NCI-H2029 treated with DMSO at 0.1 percent for 48 hours (cell line): ENCODE data around the gene ARAP1.

Experiments used
- DNase-seq: peaks from one replicate; lab custom pipeline; 2025; lab: John Stamatoyannopoulos, UW

The ARAP1 gene

DNA sequence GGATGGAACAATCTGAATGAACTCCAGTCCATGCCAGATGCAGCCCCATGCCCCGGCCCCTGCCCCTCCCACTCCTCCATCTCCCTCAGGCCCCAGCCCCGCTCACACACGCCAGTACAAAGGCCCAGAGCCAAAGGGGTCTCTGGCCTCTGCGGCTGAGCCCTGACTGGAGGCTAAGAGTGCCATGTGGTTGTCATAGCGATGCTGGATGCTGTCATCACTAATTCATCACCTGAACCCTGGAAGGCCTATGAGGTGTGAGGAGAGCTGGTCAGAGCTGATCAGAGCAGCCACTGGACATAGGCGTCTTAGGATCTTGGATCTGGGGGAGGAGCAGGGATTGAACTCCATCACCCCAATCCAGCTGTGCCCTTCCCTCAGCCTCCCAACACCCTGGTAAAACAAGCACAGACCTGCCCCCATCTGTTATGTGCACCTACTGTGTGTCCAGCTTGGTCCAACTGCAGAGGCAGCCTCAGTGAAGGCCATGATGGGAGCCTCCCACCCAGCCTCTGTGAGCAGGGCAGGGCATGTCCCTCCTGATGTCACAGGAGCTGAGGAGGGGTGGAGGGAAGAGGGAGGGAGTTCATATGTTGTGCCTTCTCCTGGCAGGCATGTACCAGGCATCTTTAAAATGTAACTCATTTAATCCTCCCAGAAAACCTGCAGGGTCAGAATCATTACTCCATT, 94.7 kb downstream of the ARAP1 start:
- DNase-seq = no peak

DNA sequence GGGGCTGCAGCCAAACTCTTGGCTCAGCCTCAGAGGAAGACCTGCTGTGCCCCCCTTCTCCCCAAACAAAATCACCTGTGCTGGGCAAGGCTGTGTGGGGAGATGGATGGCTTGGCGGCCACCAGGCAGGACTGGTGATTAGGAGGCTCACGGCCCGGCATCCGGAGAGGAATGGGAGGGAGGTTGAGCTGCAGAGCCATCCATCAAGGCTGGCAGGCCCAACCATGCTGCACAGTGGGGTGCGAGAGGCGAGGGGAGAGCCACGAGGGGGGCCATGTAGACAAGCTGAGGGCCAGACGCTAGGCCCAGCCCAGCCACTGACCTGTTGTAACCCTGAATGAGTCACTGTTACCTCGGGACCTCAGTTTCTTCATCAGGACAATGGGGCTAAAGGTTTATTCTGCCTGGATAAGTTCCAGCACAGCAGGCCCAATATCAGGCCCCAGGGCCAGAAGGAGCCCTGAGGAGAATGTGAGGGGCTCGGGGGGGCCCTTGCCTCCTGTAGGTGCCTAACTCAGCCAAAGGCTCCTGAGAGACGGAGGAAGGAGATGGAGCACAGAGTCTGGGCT, 96.2 kb downstream of the ARAP1 start:
- DNase-seq = no peak

DNA sequence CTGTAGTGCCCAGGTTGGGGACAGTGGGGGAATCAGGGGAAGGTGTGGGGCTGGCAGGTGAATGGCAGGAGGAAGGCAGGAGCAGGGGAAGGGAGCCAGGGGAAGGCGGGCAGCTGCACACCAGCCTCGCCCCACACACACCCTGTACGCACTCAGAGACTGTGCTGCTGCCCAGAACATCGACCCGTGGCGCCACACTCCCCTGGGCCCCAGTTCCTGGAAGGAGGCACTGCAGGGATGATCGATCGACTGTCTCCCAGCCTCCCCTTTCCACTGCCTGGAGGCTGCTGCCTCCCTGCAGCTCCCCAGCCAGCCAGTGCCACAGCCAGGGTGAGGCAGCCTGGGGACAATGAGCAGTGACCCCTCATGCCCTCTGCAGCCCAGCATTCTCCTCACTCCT, 97.2 kb downstream of the ARAP1 start:
- no peak for DNase-seq

DNA sequence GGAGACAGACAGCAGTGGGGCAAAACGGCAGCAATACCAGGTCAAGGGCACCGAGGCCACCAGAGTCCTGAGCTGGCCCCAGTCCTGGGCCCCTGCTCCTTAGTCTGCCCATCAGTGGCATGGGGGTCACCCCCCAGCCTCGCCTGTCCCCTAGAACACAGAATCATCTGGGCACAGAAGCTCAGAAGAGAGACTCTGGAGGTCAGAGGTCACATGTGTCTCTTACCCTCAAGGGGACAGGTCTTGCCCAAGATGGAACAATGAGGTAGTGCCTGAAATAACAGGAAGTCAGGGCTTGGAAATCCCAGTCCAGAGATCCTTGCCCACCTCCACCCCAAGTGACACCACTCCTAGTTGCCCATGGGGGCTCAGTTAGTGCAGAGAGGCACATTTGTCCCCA, 98.6 kb downstream of the ARAP1 start:
- no peak for DNase-seq

DNA sequence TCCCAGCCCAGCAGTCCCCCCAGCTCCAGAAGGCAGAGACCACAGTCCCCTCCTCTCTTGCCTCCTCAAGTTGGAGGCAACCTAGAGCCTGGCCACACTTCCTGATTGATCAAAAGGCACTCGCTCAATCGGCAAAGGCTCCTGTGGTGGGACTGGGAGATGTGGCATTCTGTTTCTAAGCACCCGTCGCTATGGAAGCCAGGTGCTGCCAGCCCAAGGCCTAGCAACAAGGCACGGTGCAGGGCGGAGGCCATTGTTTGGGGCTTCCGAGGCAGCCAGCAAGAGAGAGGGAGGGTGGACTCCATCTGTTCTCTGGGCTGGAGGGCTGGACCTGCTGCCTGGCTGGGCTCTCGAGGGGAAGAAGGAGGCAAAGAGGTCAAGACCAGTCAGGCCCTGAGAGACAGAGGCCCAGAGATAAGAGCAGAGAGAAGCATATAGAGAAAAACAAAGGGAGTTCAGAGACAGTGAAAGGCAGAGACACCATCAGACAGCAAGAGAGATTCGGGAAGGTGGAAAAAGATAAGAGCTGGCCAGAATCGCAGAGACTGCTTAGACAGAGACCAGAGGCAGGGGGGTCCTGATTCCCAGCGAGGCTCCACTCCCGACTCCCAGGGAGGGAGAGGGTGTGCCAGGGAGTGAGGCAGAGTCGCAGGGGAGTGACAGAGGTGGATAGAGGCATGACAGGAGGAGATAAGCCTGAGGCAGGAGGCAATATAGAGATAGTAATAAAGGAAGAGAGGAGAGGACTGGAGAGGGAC, 99.2 kb downstream of the ARAP1 start:
- DNase-seq = no peak

DNA sequence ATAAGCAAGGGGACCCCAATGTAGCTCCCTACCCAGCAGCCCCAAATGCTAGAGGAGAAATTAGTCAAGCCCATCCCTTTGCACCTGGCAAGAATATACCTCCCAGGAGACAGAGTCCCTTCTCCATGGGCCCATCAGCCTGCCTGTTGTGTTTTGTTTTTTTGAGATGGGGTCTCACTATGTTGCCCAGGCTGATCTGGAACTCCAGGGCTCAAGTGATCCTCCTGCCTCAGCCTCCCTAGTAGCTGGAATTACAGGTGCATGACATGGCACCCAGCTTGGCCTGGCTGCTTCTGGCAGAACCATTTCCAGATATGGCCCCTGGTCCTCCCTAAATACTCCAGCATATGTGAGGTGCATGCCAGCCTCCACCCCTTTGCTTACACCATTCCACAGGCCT, 100.1 kb downstream of the ARAP1 start:
- no peak for DNase-seq

DNA sequence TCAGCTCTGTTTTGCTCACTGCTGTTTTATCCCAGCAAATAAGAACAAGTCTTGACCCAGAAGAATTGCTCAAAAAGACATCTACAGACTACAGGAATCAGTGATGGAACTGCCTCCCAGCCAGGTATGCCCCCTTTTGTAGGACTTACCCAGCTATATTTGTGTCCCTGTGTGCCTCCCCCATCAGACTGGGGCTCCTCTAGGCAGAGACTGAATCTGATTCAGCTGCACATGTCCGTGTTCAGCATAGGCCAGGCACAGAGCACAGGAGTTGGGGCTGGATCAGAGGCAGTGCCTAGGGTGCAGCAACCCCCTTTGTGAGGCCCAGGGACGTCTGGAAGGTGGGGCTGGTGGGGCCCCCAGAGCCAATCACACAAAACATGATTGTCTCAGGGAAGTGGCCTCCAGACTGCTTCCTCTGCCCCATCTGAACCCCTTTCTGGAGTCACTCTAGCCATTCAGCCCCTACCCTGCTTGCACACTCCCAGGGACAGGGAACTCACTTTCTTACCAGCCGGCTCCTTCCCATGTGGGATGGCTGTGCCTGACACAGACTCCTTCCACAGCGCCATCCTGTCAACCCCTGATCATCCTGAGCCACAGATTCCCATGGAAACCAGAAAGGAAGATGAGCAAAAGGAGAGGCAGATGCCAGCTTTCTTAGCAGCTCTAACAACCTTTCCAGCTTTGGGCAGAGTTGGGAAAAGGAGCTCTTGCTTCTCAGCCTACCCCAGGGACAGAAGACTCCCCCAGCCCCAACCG, 102.8 kb downstream of the ARAP1 start:
- DNase-seq = no peak

DNA sequence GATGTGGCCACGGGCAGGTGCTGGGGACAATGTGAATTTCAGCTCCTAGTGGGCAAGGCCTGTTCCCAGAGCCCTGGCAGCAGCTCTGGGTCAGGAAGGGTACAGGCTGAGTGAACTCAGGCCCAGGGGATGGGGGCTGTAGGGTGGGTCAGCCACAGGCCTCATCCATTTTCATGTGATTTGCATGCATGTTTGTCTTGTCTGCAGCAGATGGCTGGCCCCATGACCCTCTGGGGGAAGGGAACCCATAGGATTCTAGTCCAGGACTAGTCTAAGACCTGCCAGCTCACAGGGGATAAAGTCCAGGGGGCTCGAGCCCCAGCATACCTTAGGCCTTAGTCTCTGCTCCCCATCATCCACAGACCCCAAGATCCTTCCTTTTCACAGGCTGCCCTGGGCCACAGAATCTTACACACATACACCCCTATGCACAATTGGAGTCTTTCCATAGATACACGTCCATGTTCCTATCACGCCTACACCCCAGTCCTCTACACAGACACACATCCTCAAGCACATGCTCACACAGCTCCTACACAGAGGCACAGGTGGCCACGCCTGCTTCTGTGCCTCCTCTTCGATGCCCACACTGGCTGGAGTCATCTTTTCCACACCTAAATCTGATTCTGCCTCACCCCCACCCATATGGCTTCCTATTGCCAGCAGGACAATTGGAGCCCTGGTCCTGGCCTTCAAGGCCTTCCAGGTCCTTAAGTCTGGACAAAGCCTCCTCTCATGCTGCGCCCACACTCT, 103.6 kb downstream of the ARAP1 start:
- no peak for DNase-seq

DNA sequence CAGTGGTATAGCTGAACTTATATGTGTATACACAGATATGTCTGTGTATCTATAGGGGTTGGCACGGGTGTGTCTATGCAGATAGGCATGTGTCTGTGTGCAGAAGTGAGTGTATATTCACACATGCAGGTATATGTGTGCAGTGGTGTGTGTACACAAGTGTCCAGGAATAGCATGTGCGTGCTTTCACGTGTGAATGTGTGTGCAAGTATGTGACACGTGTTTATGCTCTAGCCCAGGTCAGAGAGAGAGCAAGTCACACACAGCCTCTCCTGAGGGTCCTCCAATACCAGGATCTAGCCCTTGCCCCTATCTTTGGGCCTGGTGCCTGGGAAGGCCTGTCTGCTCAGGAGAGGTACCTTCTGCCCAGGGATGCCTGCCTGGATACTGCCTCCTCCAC, 104.3 kb downstream of the ARAP1 start:
- DNase-seq = no peak

DNA sequence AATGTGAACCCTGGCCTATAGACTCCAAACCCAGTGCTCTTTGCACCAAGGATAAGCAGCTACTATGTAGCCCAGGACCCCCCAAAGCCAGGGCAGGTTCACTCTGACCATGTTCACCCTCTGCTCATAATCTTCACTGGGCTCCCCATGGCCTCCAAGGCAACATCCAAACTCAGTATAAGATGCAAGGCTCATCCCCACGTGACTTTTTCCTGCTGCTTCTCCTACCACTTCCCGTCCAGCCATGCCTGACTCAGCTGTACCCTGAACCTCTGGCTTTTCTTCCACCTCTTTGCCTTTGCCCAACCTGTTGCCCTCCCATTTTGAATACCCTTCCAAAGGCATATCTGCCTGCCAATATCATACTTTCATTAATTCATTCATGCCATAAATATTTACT, 105.7 kb downstream of the ARAP1 start:
- DNase-seq = no peak

DNA sequence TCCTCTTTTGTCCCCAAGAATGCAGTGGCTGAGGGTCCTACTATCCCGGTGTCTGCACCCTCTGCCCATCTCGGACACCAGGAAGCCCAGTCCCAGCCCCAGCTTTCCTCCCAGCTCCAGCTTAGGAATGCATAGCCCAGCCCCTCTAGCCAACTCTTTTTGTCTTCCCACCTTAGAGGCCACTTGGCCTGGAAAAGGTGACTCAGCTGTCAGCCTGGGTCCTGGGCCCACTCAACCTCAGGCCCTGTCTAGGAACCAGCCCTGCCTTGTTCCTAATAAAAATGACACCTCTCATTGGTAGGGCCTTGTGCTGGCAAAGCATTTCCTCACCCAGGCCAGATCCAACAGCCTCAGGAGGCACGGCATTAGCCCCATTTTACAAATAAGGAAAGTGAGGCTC, 106.2 kb downstream of the ARAP1 start:
- no peak for DNase-seq

DNA sequence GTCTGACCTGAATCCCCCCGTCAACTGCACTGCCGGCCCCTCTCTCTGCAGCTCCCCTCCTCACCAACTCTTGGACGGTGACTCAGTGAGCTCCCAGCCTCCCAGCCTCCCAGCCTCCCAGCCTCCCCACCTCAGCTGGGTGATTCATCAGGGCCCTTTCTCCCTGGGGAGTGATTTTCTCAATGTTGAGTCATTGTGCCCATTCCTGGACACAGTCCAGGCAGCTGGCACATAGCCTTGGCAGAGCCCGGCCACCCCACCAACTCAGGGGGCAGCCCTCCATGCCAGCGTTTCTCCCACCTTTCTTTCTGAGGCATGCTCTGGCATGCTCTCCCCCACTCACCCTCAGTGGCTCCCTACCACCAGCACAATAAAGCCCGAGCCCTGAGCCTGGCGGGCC, 108.7 kb downstream of the ARAP1 start:
- no peak for DNase-seq

DNA sequence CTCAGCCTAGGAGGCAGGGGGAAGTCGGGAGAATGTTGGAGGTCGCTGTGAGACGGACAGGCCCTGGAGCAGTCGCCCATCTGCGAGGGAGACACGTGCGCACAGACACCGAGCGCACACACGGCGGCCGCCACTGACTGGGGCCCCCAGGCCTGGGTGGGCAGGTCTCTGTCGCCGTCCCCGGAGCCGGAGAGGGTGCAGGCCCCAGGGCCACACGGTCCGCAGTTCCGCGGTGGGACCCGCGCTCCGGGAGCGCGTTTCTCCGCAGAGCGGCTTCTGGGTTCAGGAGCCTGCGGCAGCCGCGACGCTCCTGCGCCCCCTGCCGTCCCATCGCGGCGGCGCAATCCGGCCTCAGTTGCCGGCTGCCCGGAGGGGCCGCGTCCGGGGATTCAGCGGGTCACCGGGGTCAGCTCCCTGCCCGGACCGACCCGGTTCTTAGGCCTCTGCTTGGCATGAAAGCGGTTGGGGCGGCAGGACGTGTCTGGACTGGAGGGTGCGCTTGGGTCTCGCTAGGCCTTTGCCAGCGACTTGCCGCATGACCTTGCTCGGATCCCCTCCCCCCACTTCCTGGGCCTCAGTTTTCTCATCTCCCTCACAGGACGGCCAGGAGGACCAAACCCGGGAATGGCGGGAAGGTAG, 109.2 kb downstream of the ARAP1 start:
- no peak for DNase-seq

DNA sequence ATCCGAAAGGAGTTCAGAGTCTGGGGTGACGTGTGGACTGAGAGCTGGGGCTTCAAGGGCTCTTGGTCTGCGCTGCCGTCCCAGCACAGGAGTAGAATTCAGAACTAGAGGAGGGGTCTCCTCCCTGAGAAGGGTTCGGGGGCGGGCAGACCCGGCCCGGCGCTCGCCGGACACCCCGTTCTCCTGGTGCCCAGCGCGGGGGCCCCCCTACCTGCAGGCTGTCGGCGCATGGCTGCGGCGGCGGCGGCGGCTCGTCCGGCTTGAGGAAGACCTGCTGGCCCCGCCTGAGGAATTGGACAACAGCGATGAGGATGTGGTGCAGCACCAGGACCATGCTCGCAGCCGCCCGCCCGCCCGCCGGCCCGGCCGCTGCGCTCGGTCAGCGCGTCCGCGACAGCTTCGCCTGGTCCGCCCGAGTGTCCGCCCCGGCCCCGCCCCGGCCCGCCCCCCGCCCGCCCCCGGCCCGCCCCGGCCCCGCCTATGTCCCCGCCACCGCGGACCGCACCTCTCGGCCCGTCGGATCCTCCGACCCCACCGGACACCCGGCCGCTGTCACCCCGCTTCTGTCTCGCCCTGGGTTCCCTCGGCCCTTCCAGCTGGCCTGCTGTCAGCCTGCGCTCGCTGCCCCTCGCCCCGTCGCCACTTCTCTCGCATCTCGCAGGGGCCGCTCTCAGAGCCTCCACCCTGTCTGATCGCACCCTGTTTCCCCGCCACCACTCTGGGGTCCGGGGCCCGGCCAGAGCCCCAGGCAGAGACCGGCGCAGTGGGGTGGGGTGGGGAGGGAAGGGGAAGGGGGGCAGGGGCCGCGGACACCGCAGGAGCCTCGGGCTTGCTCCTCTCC, 109.9 kb downstream of the ARAP1 start:
- no peak for DNase-seq

DNA sequence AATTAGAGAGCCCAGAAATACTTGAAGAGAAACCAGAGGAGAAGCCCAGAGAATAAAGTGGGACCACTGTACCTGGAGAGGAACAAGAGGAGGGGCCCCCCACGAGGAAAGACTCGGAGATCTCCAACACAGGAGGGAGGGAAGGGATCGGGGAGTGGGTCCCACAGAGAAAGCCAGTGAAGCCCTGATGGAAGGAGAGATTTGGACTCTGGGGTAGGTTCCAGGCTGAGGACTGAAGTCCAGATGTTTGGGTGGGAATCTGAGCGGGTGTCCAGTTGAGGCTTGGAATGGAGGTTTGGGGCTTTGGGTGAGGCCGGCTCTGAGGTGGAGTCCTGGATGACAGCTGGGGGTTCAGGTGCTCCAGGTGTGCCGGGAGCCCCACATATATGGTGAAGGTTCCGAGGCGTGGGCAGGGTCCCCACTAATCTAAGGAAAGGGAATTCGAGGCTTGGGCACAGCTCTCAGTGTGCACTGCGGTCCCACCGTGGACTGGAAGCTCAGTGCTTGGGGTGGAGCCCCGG, 110.6 kb downstream of the ARAP1 start:
- DNase-seq = no peak

DNA sequence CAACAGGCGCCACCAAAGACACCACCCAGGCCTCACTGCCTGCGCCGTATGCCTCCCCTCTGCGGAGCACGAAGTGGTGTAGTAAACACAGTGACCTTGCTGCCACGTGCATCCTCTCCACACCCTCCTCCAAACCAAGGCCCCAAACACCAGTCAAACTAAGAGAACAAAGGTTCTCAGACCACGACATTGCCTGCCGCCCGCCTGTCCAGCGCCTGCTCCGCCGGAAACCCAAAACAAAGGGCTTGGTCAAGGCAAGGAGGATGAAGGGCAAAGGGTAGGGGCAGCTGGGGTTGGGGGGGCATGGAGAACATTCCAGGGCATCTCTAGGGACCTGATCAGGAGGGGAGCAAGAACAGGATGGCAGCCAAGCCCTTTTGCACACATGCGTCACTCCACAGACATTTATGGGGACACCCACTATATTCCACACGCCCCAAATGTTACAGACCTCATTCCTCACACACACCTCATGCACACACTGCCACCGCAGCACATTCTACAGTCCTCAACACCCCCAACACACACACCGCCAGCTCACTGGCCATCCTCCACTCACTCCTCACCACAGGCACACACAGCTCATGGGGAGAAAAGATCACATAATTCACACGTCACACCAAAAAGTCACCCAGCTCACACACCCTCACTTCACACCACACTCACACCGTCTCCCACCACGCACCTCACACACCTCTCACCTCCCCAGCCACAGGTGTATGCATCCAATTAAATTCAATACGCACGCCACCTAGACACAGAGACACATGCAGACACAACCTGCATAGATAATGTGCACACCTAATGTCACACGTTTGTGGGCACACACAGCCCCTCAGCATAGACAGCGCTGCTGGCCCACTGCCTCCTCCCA, 112.5 kb downstream of the ARAP1 start:
- DNase-seq = no peak

DNA sequence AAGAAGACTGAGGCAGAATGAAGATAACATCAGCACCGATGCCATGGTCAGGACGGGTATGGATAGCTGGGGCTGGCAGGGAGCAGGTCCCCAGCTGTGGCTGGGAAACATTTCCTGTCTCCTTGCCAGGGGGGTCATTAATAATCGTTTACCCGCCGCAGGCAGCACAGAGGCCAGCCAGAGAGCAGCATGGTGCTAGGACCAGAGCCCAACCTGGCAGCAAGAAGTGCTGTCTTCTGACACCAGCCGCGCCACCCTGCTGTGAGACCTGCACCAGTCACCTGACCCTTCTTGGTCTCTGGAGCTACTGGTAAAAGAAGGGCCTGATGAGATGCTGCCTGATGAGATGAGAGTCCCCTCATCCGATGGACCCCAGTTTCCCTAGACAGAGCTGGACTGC, 114.3 kb downstream of the ARAP1 start:
- no peak for DNase-seq

DNA sequence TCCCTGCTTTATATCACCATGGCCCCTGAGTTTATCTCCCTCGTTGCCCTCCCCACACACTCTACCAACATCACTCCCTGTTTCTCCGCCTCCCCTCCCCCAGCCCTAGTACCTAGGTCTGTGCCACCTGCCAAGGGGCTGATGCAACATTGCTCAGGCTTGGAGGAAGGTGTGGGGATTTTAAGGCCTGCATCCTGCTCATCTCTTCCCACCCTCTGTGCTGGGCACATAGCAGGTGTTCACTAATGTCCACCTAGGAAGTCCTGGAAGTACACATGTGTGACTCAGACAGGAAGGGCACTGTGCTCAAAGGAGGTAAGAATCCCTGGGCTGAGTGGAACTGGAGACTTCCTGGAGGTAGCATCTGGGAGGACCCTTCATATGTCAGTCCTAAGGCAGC, 115.0 kb downstream of the ARAP1 start:
- DNase-seq = no peak

DNA sequence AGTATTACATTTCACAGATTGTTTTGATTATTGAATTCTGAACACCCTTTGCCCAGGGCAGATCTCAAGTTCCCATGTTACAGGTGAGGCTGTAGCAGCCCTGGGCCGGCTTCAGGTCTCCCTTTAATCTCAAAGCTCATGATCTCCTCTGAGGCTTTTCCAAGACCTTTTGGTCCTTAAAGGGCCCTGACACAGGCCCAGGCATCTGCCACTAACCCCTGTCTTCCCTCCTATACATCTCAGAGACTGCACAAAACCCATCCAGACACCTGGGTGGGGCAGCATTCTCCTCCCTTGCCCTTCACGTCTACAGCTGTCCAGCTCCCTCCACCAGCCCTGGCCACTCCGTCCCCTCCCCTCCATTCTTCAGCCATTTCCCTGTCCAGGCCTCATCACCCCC, 115.8 kb downstream of the ARAP1 start:
- no peak for DNase-seq
